Lower leg skin (tissue), 3 donors: ENCODE results near the gene ANO6.

Experiments
- CTCF ChIP-seq, 3 donors: fragments of 450-650 bp; IDR thresholded peaks; one replicate each; pipeline ENCODE4 v1.5.1; 2016; ENCODE audit warnings: antibody characterized with exemption in 3 of 3, mild to moderate bottlenecking in 3 of 3, moderate library complexity in 2 of 3
- POLR2A ChIP-seq, 2 donors: fragments of 450-650 bp; IDR thresholded peaks; one replicate each; pipeline ENCODE4 v1.6.1; 2016 to 2017; ENCODE audit warnings: antibody characterized with exemption in 2 of 2, mild to moderate bottlenecking in 1 of 2, moderate library complexity in 1 of 2

- TF ChIP-seq CTCF (IDR thresholded peaks at IDR 0.05) (no peak), POLR2A (IDR thresholded peaks at IDR 0.05) (no peak)
These were observed 30.3 kb downstream of the ANO6 start for GRCh38 chr12:45246236-45246635.
